ENCODE measurements around the gene C1orf21.
A peak's percentile ranks its signal among the peaks of the same experiment; 100 is the strongest.
"Not testable (repeated sequence)": the region's sequence is repeated elsewhere in the genome, so short reads cannot be mapped to it uniquely, and the experiment has no call there.

C1orf21 gene

GRCh38 chr1:184386312-184387068, at the start of gene C1orf21:
C1orf21 (plus strand) TSS chr1:184387029; CDS start chr1:184477510, 90,481 bp downstream.
- peak; percentile 75 for DNase-seq (ENCODE audit: low spot score)

- DNase-seq (ENCODE audit: low spot score), result not testable (repeated sequence)
Observed at GRCh38 chr1:184337865-184338264, 49.0 kb upstream of the C1orf21 start.

GRCh38 chr1:184340984-184341383, 45.8 kb upstream of the C1orf21 start:
- no peak for DNase-seq (ENCODE audit: low spot score)

- DNase-seq (ENCODE audit: low spot score), result no peak
Observed at GRCh38 chr1:184350573-184350972, 36.3 kb upstream of the C1orf21 start.

GRCh38 chr1:184351416-184351975, 35.3 kb upstream of the C1orf21 start:
- no peak for DNase-seq (ENCODE audit: low spot score)

GRCh38 chr1:184352776-184353175, 34.1 kb upstream of the C1orf21 start:
- DNase-seq (ENCODE audit: low spot score), result no peak

GRCh38 chr1:184354719-184355118, 32.1 kb upstream of the C1orf21 start:
- DNase-seq (ENCODE audit: low spot score), result no peak

GRCh38 chr1:184356891-184357290, 29.9 kb upstream of the C1orf21 start:
- no peak for DNase-seq (ENCODE audit: low spot score)

- no peak for DNase-seq (ENCODE audit: low spot score)
Observed at GRCh38 chr1:184358256-184358655, 28.6 kb upstream of the C1orf21 start.

- peak; percentile 53 for DNase-seq (ENCODE audit: low spot score)
Observed at GRCh38 chr1:184359909-184360308, 26.9 kb upstream of the C1orf21 start.

- no peak for DNase-seq (ENCODE audit: low spot score)
Observed at GRCh38 chr1:184362876-184363275, 24.0 kb upstream of the C1orf21 start.

GRCh38 chr1:184365699-184366098, 21.1 kb upstream of the C1orf21 start:
- DNase-seq (ENCODE audit: low spot score), result no peak

- no peak for DNase-seq (ENCODE audit: low spot score)
Observed at GRCh38 chr1:184366997-184367396, 19.8 kb upstream of the C1orf21 start.

- DNase-seq (ENCODE audit: low spot score), result no peak
Observed at GRCh38 chr1:184367427-184368038, 19.3 kb upstream of the C1orf21 start.

GRCh38 chr1:184368354-184368753, 18.5 kb upstream of the C1orf21 start:
- no peak for DNase-seq (ENCODE audit: low spot score)

GRCh38 chr1:184370850-184371249, 16.0 kb upstream of the C1orf21 start:
- DNase-seq (ENCODE audit: low spot score), result no peak

GRCh38 chr1:184373155-184373554, 13.7 kb upstream of the C1orf21 start:
- DNase-seq (ENCODE audit: low spot score), result no peak

GRCh38 chr1:184376369-184376768, 10.5 kb upstream of the C1orf21 start:
- DNase-seq (ENCODE audit: low spot score), result no peak

GRCh38 chr1:184379111-184379752, 7.6 kb upstream of the C1orf21 start:
- DNase-seq (ENCODE audit: low spot score), result no peak

- DNase-seq (ENCODE audit: low spot score), result no peak
Observed at GRCh38 chr1:184380468-184380867, 6.4 kb upstream of the C1orf21 start.

GRCh38 chr1:184383772-184384323, 3.0 kb upstream of the C1orf21 start:
- DNase-seq (ENCODE audit: low spot score), result no peak

- no peak for DNase-seq (ENCODE audit: low spot score)
Observed at GRCh38 chr1:184385865-184386311, 941 bp upstream of the C1orf21 start.
